ENCODE measurements around the gene CNFN.

The CNFN gene

DNA sequence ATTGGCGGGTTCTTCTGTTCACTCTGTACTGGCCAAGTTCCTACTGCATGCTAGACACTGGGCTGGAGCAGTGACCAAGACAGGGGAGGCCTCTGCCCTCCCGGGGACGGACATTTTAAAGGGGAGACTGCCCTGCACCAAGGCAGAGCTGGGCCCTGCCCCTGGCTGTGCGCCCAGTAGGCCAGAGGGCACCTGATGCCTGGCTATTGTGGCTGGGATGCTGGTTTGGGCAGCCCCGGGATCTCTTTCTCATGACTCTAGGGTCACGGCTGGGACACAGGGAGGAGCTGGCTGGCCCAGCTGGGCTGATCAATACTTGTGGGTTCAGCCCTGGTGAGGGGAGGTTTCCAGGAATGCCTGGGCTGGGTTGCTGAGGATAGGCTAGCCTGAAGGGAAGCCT, 19.4 kb upstream of the CNFN start:
- no peak for DNase-seq (ENCODE audit: low read depth)

DNA sequence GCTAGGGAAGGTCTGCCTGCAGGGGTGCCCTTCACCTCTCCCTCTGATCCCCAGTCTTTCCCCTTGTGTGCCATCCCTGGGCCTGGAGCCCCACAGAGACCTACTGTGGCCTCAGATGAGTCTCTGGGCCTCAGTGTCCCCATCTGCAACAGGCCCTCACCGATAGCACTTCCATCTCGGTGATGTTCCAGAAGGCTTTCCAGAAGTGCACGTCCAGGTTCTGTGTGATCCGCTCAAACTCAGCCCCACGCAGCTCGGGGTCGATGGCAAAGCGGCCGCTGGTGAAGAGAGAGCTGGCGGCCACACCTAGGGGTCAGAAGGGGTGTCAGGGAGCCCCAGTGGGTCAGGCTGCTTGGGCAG, 17.7 kb upstream of the CNFN start:
- DNase-seq (ENCODE audit: low read depth): no peak

DNA sequence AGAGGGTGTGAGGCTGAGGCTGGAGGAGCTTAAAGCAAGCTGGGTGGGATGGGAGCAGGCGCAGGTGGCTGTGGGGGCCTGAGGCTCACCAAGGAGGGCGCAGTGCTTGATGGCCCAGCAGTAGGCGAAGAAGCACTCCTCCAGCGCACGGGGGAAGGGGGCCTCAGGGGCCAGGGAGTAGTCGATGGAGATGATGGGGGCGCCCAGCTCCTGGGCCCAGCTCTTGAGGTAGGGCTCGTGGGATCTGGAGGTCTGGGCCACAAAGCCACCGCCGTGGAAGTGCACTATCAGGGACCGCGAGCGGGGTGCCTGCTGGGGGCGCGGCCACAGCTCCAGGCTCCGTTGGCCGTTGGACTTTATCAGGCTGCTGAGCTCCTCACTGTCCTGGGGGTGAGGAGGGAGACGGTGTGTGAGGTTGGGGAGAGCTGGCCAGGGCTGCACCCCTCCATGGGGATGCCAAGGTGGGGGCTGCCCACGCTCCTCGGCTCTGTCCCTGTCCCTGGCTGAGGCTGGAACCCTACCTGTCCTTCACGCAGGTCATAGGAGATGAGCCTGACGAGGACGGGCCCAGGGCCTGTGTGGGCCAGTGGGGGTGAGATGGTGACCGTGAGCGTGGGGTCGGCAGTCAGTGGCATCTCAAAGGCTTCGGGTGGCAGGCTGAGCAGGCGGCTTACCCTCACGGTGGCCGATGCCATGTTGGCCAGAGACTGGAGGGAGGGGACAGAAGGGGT, 17.2 kb upstream of the CNFN start:
- DNase-seq (ENCODE audit: low read depth): no peak

DNA sequence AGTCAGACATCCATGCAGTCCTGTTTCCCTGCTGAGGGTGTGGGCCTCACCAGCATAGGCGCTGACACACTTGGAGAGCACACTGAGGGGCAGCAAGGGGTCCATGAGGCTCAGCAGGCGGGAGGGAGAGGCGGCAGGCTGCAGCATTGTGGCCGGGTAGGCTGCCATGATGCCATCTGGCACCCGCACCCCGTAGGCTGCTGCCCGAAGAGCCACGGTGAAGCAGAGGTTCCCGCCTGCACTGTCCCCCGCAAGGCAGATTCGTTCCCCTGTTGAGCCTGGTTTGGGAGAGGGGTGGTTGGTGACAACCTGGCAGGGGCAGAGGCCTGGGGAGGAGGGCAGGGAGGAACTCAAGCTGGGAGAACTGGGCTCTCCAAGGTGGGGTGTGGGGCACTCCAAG, 16.0 kb upstream of the CNFN start:
- no peak for DNase-seq (ENCODE audit: low read depth)

DNA sequence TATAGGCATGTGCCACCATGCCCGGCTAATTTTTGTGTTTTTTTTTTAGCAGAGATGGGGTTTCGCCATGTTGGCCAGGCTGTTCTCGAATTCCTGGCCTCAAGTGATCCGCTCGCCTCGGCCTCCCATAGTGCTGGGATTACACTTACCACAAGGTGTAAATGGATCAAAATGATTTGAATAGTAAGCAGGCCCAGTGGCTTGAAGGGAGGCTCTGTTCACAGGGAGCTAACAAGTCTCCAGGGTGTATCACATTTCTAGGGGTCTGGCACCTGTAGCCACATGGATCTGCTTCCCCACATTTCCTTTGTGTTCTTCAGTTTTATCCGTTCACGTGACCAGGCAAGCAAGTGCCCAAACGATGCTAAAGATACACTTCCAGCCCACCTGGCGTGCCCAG, 13.5 kb upstream of the CNFN start:
- DNase-seq (ENCODE audit: low read depth): no peak

DNA sequence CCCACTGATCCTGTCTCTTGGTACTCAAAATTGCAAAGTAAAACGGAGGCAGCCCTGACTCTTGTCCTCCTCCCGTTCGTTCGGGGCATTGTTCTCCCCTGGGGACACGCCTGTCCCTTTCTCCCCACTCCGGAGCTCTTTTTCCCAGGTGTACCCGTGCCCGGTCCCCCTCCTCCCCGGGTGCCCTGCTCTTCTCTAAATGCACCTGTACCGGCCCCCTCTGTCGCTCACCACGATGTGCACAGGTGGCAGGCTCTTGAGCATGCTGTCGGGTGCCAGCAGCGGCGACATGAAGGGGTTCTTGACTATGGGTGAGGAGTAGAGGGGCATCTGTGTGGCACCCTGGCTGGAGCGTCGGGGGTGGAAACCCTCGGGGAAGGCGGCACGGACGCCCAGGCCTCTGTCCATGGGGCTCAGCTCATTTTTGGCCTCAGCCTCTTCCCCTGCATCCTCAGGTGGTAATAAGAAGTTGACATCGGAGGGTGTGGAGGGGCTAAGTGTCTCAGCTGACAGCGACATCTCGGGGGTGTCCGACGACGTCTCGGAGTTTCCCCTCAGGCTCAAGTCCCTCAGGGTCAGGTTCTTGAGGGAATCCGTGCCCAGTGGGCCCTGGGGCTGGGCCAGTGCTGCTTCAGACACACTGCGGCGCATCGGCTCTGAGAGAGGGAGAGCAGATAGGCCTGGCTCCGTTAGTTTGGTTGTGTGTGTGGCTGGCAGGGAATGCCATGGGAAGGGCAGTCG, 12.4 kb upstream of the CNFN start:
- no peak for DNase-seq (ENCODE audit: low read depth)

DNA sequence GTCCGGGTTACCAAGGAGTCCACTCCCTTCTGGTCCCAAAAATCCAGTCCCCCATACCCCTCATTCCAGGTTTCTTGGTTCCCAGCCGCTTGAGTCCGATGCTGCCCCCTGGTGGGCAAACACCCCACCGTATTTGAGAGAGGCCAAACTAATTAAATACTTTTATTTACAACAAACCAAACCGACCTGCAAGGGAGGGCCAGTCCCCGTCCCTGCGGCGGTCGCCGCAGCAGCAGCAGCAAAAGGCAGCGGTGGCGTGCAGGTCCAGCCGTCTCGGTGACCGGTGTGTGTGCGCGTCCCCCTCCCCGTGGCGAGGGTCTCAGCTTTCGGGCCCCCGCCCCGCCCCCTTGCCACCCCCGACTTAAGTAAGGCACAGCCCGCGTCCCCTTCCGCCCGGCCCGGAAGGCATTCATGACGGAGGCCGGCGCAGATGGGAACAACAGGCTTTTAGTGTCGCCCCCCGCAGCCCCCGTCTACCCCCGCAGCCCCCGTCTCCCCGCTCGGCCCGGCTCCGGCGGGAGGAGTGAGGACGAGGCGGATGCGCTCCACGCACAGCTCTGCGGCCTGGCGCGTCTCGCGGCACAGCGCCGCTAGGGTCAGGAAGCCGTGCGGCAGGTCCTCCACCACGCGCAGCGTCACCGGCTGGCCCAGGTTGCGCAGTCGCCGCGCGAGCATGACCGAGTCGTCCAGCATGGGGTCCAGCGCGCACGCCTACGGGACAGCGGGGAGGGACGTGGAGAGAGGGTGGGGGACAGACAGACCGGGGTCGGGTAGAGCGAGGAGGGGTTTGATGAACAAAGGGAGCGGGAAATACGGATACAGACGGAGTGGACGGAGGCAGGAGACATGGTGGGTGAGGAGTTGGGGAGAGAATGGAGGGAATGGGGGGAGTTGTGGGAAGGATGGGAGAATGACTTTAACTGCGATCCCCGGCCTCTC, 11.5 kb upstream of the CNFN start:
- peak; percentile 70 for DNase-seq (ENCODE audit: low read depth)

- DNase-seq (ENCODE audit: low read depth): no peak
Measured at GRCh38 chr19:42400404-42400803, 10.3 kb upstream of the CNFN start.

GRCh38 chr19:42397263-42398166, 7.4 kb upstream of the CNFN start:
- no peak for DNase-seq (ENCODE audit: low read depth)

- DNase-seq (ENCODE audit: low read depth): peak; percentile 99
Measured at GRCh38 chr19:42396381-42397262, 6.5 kb upstream of the CNFN start.

- no peak for DNase-seq (ENCODE audit: low read depth)
Measured at GRCh38 chr19:42394751-42395150, 4.7 kb upstream of the CNFN start.

DNA sequence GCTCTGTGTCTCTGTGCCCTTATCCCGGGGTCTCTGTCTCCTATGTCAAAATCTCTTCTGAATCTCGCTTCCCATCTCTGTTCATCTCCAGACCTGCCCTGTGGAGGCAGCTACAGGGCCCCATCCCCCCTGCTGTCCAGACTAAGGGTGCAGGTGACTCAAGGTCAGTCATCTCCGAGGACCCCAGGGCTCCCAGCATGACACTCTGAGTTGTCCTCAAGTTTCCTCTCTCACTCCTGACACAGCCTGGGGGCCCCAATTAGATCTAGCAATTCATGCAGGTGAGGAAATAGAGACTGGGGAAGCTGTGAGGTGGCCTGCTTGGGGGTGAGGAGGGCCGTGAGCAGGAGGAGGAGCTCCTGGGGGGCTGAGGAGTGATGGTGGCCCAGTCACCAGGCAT, 2.1 kb upstream of the CNFN start:
- no peak for DNase-seq (ENCODE audit: low read depth)

GRCh38 chr19:42388851-42389489, 1.1 kb downstream of the CNFN start:
- no peak for DNase-seq (ENCODE audit: low read depth)

GRCh38 chr19:42386974-42387707, 3.0 kb downstream of the CNFN start:
- peak; percentile 36 for DNase-seq (ENCODE audit: low read depth)

GRCh38 chr19:42380155-42380554, 9.9 kb downstream of the CNFN start:
- no peak for DNase-seq (ENCODE audit: low read depth)

- no peak for DNase-seq (ENCODE audit: low read depth)
Measured at GRCh38 chr19:42378225-42379215, 11.6 kb downstream of the CNFN start.

DNA sequence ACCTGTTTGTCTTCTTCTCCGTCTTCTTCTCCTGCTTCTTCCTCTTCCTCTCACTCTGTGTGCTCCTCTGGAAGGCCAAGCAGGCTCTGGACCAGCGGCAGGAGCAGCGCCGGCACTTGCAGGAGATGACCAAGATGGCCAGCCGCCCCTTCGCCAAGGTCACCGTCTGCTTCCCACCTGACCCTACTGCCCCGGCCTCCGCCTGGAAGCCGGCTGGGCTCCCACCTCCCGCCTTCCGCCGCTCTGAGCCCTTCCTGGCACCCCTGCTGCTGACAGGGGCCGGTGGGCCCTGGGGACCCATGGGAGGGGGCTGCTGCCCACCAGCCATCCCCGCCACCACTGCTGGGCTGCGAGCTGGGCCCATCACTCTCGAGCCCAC, 13.9 kb downstream of the CNFN start:
- DNase-seq (ENCODE audit: low read depth): no peak
